ENCODE results near the gene PET100. TPM values are rescaled to one million over a fixed set of nuclear protein-coding genes. Genes with fewer than 3 reads are reported as not detected.

PET100 gene
- total and polyA plus RNA-seq, 10 of the 15 experiments (the other 5 are each of a cell fraction or from before 2014, with no cell fraction given), result 47.0 to 462 (median 126) TPM

GRCh38 chr19:7629347-7630054, at the start of gene PET100, which contains the start of gene XAB2 (continued):
- TF ChIP-seq PBX3 (IDR thresholded peaks at IDR 0.05; ENCODE audit: insufficient replicate concordance, low read depth, low read length) (peak; percentile 99), LARP7 (IDR thresholded peaks at IDR 0.05) (0 out of 2 replicates have a peak, but pooled peaks have one; percentile 37), POLR2A (IDR thresholded peaks at IDR 0.05; ENCODE audit: low read depth, low read length) (peak; percentile 83), ZNF207 (IDR thresholded peaks at IDR 0.05; ENCODE audit: borderline replicate concordance) (peak; percentile 50; the same call in 1 of the 2 replicates), ZNF217 (IDR thresholded peaks at IDR 0.05) (no peak), NR2C1 (IDR thresholded peaks at IDR 0.05) (peak; percentile 69), KAT2A (conservative IDR thresholded peaks at IDR 0.05; ENCODE audit: control insufficient read depth, low read depth, low read length) (no peak), ZBED1 (IDR thresholded peaks at IDR 0.05; ENCODE audit: borderline replicate concordance) (no peak), MEF2B (IDR thresholded peaks at IDR 0.05; ENCODE audit: partially characterized antibody, poor library complexity, severe bottlenecking) (no peak), SUZ12 (IDR thresholded peaks at IDR 0.05; ENCODE audit: unreplicated experiment) (no peak), TAF1 (IDR thresholded peaks at IDR 0.05; ENCODE audit: borderline replicate concordance, low read depth, low read length) (peak; percentile 55; the same call in 1 of the 2 replicates), ZNF24 (IDR thresholded peaks at IDR 0.05) (no peak), SMARCA5 (IDR thresholded peaks at IDR 0.05) (no peak), CEBPB (IDR thresholded peaks at IDR 0.05; ENCODE audit: borderline replicate concordance in 1 of 2, low read depth in 2 of 2, low read length in 2 of 2) (no peak), MAX (IDR thresholded peaks at IDR 0.05; ENCODE audit: low read depth, low read length) (peak; percentile 37; the same call in 1 of the 2 replicates), FOS (IDR thresholded peaks at IDR 0.05; ENCODE audit: borderline replicate concordance, extremely low read depth, insufficient read length) (peak; percentile 81), USF1 (IDR thresholded peaks at IDR 0.05; ENCODE audit: borderline replicate concordance, extremely low read length, insufficient read depth, low read depth, low read length) (no peak)
- TF ChIP-seq, protein P1, sequence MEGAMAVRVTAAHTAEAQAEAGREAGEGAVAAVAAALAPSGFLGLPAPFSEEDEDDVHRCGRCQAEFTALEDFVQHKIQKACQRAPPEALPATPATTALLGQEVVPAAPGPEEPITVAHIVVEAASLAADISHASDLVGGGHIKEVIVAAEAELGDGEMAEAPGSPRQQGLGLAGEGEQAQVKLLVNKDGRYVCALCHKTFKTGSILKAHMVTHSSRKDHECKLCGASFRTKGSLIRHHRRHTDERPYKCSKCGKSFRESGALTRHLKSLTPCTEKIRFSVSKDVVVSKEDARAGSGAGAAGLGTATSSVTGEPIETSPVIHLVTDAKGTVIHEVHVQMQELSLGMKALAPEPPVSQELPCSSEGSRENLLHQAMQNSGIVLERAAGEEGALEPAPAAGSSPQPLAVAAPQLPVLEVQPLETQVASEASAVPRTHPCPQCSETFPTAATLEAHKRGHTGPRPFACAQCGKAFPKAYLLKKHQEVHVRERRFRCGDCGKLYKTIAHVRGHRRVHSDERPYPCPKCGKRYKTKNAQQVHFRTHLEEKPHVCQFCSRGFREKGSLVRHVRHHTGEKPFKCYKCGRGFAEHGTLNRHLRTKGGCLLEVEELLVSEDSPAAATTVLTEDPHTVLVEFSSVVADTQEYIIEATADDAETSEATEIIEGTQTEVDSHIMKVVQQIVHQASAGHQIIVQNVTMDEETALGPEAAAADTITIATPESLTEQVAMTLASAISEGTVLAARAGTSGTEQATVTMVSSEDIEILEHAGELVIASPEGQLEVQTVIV (IDR thresholded peaks at IDR 0.05; ENCODE audit: borderline replicate concordance, partially characterized antibody), result peak; percentile 88
- TF ChIP-seq, protein P2, sequence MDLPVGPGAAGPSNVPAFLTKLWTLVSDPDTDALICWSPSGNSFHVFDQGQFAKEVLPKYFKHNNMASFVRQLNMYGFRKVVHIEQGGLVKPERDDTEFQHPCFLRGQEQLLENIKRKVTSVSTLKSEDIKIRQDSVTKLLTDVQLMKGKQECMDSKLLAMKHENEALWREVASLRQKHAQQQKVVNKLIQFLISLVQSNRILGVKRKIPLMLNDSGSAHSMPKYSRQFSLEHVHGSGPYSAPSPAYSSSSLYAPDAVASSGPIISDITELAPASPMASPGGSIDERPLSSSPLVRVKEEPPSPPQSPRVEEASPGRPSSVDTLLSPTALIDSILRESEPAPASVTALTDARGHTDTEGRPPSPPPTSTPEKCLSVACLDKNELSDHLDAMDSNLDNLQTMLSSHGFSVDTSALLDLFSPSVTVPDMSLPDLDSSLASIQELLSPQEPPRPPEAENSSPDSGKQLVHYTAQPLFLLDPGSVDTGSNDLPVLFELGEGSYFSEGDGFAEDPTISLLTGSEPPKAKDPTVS (IDR thresholded peaks at IDR 0.05; ENCODE audit: low read depth, low read length), result no peak
- TF ChIP-seq, protein P3, sequence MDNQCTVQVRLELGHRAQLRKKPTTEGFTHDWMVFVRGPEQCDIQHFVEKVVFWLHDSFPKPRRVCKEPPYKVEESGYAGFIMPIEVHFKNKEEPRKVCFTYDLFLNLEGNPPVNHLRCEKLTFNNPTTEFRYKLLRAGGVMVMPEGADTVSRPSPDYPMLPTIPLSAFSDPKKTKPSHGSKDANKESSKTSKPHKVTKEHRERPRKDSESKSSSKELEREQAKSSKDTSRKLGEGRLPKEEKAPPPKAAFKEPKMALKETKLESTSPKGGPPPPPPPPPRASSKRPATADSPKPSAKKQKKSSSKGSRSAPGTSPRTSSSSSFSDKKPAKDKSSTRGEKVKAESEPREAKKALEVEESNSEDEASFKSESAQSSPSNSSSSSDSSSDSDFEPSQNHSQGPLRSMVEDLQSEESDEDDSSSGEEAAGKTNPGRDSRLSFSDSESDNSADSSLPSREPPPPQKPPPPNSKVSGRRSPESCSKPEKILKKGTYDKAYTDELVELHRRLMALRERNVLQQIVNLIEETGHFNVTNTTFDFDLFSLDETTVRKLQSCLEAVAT (IDR thresholded peaks at IDR 0.05), result no peak

Data from GM12878 (cell line).